HG03135 (cell line): Measurements from ENCODE around the gene EPHA8.

Experiments
- ATAC-seq: cut with Tn5 transposase; IDR thresholded peaks from one replicate; pipeline ENCODE4 v1.9.1; 2021; ENCODE audit warnings: mild to moderate bottlenecking, moderate library complexity; ENCODE audit not compliant: unreplicated experiment

EPHA8 gene

GRCh38 chr1:22587247-22587646 is 24.0 kb downstream of the EPHA8 start:
- ATAC-seq = no peak

DNA sequence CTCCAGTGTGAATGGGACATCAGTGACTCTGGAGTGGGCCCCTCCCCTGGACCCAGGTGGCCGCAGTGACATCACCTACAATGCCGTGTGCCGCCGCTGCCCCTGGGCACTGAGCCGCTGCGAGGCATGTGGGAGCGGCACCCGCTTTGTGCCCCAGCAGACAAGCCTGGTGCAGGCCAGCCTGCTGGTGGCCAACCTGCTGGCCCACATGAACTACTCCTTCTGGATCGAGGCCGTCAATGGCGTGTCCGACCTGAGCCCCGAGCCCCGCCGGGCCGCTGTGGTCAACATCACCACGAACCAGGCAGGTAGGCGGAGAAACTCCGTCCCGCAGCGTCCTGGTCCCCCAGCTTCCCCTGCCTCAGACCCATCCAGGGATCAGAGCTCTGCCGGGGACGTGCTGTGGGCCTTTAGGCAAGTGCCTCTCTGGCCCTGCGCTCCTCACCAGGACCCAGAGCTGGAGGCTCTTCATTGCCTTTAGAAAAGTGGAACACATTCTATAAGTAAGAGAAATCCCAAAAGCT is 25.7 kb downstream of the EPHA8 start:
- no peak for ATAC-seq

DNA sequence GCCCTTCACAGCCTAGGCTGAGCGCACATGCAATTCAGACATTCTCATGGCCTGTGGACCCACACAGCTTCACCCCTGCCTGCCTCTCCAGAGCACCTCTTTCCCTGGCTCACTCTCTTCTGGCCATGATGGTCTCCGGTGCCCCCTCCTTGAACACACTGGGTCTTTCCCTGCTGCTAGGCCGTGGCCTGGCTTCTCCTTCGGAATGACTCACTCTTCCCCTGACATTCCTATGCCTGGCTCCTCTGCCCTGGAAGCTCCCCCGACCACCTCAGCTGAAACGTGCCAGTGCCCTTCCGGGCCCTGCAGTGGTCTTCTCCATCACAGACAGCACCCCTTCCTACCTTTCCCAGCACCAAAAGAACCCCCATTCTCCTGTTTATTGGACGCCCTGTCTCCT is 28.3 kb downstream of the EPHA8 start:
- no peak for ATAC-seq

DNA sequence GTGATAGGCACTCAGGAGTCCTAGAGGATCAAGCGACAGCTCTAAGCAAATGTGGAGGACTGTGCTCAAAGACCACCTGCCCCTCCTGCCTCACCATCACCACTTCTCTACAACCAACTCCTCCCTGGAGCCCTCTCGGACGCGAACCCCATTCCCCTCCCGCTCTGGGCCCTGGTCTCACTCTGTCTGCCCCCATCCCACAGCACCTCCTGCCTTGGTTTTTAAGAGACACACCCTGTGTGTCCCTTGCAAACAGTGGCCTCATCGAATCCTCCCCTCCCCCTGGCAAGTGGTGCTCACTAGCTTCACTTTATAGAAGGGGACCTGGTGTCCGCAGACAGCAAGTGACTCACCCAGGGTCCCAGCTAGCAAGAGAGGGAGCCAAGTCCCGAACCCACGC is 28.8 kb downstream of the EPHA8 start:
- no peak for ATAC-seq

DNA sequence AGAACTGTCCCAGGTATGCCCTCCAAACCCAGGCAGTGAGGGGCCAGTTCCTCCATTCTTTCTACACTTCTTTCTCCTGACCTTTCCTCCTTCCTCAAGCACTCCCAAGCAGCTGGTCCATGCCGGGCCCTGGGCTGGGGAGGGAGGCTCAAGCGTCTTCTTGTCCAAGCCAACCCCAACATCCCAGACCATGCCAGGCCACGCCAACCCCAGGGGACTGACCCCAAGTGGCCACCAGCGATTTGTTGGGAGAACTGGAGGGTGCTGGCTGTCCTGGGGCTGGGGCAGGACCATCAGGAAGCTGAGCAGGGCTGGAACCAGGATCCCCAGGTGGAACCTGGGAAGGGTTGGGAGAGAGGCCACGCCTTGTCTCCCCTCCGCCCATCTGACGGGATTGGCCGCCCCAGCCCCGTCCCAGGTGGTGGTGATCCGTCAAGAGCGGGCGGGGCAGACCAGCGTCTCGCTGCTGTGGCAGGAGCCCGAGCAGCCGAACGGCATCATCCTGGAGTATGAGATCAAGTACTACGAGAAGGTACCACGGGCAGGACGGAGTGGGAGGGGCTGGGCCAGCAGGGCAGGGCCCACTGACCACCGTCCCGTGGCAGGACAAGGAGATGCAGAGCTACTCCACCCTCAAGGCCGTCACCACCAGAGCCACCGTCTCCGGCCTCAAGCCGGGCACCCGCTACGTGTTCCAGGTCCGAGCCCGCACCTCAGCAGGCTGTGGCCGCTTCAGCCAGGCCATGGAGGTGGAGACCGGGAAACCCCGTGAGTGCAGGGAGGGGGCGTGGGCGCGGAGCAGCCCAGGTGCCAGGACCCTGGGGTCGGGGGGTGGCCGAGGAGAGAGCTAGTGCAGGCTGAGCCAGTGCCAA is 29.9 kb downstream of the EPHA8 start:
- no peak for ATAC-seq

- no peak for ATAC-seq
Measured at GRCh38 chr1:22594396-22594795, 31.1 kb downstream of the EPHA8 start.

DNA sequence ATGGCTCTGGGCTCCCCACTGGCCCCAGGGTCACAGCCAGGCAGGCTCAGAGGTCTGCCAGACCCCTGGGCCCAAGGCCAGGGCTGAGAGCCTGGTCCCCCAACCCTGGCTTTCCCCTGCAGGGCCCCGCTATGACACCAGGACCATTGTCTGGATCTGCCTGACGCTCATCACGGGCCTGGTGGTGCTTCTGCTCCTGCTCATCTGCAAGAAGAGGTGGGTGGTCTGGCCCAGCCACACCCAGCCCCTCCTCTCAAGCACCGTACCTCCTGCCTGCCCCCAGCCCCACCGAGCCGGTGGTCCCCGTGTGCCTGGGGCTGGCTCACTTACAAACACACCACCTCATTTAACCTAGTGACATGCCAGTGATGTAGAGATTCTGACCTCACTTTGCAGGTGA is 31.8 kb downstream of the EPHA8 start:
- ATAC-seq = no peak

- ATAC-seq = no peak
Measured at GRCh38 chr1:22597301-22597965, 34.1 kb downstream of the EPHA8 start.

- no peak for ATAC-seq
Measured at GRCh38 chr1:22597996-22598395, 34.7 kb downstream of the EPHA8 start.

DNA sequence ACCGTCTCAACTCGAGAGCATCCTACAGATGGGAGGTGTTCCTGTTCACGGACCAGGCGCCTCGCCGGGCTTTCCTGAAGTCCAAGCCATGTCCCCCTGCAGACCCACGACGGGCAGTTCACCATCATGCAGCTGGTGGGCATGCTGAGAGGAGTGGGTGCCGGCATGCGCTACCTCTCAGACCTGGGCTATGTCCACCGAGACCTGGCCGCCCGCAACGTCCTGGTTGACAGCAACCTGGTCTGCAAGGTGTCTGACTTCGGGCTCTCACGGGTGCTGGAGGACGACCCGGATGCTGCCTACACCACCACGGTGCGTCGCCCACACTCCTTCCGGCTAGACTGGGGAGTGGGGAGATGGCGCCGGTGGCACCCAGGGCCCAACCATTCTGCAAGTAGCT is 35.4 kb downstream of the EPHA8 start:
- ATAC-seq = no peak

- no peak for ATAC-seq
Measured at GRCh38 chr1:22600071-22600816, 37.0 kb downstream of the EPHA8 start.

GRCh38 chr1:22600817-22601605 is 37.7 kb downstream of the EPHA8 start:
- ATAC-seq = no peak

- no peak for ATAC-seq
Measured at GRCh38 chr1:22601610-22602009, 38.3 kb downstream of the EPHA8 start.

DNA sequence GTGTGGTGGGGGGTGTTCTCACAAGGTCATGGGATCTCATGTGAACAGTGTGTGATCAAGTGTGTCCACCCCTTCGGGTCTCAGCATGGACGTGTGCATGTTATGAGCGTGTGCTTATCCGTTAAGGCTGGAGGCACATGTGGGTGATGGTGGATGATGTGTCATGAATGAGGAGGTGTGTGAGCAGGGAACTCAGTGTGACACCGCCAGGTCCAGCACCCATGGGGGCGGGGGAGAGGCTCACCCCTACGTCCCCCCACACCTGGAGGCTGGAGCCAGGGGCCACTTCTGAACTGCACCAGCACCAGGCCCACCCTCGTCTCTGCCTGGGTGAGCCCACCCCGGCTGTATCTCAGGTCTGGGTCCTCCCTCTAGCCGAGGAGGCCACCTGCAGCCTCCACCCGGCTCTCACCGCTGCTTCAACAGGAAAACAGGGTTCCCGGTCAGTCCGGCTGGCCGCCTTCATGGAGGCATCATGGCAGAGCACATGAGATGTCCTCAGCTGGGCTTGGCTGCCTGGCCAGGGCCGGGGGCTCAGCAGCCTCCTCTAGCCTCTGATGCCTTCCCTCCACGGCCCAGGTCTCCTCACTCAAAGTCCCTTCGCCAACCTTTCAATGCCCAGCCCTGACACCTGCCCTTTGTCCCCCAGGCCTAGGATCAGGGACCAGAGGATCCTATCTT is 38.9 kb downstream of the EPHA8 start:
- ATAC-seq = no peak

DNA sequence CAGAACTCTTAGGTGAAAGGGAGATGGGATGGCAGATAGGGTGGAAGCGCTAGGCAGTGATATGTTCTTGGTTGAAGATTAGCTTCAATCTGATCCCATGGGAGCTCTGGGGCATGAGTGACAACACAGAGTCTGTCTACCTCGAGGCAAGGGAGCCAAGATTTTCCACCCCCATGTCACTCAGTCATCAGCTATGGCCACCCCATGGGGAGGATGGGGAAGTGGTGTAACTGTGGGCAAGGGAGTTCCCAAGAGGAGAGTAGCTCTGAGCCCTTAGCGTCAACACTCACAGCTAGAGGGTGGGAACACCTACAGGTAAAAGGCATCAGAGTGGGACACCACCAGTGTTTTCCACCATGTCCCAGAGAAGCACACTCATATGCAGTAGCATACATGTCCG is 42.9 kb downstream of the EPHA8 start:
- no peak for ATAC-seq

DNA sequence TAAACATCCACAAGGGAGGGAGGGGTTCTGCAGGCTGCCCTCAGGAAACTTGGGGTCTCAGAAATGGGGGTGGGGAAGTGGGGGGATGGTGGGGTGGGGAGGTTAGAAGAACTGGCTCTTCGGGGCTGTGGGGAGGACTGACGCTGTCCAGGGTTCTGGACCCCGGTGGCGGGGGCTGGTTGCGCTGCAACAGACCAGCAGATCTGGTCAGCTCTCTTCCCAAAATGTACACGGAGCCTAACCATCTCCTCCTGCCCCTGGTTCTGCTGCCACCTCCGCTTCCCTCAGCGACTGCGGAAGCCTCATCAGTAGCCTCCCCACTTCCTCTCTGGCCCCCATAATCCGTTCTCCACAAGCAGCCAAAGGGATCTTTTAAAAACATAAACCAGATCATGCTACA is 43.9 kb downstream of the EPHA8 start:
- ATAC-seq = no peak

GRCh38 chr1:22608361-22608760 is 45.1 kb downstream of the EPHA8 start:
- no peak for ATAC-seq

GRCh38 chr1:22609291-22609690 is 46.0 kb downstream of the EPHA8 start:
- no peak for ATAC-seq

DNA sequence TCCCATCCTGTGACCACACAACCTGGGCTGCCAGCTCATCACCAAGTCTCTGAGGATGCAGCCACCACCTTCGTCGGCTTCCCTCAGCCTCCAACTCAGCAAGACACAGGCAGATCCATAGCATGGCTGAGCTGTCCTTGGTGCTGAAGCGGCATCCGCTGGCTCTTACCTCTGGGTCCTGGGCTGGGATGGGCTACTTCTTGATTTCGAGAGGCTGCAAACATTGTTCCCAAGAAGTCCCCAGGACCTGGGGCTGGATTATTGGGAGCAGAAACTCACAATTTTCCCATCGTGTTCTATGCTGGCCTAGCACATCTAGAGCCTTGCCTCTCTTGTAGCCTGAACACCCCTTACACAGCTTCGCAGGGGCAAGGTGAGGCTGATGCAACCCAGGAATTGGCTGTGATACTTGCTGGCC is 48.2 kb downstream of the EPHA8 start:
- no peak for ATAC-seq
